ENCODE data around the gene MIOX. TPM values are rescaled to one million over a fixed set of nuclear protein-coding genes. Genes with fewer than 3 reads are reported as not detected.
"Not testable (repeated sequence)": the region's sequence is repeated elsewhere in the genome, so short reads cannot be mapped to it uniquely, and the experiment has no call there.

The MIOX gene
- total RNA-seq, 1 experiment from 2014 or later, result not detected

GRCh38 chr22:50532824-50533796 is 46.5 kb downstream of the MIOX start:
- H3K36me3 ChIP-seq, result no peaks in the 10 kb centered on the region
- peaks cover 18% of the 10 kb centered on the region for H3K9me3 ChIP-seq (replicated peaks)
- H3K4me1 ChIP-seq (replicated peaks), result peaks cover 32% of the 10 kb centered on the region
- DNase-seq (ENCODE audit: low read depth in 1 of 2, low spot score in 2 of 2), result no peak
- H3K4me3 ChIP-seq, result no peak overlapping the region
- peaks cover 30% of the 10 kb centered on the region for H3K27me3 ChIP-seq (replicated peaks)
- H3K27ac ChIP-seq, result no peak overlapping the region

GRCh38 chr22:50533856-50534711 is 47.4 kb downstream of the MIOX start:
- H3K9me3 ChIP-seq (replicated peaks), result peaks cover 18% of the 10 kb centered on the region
- H3K36me3 ChIP-seq; H3K4me3 ChIP-seq; DNase-seq (ENCODE audit: low read depth in 1 of 2, low spot score in 2 of 2); H3K27ac ChIP-seq: not testable (repeated sequence)
- peaks cover 30% of the 10 kb centered on the region for H3K27me3 ChIP-seq (replicated peaks)
- H3K4me1 ChIP-seq (replicated peaks), result peaks cover 34% of the 10 kb centered on the region

GRCh38 chr22:50535113-50535512 is 48.5 kb downstream of the MIOX start:
- Histone ChIP-seq H3K27ac (no peak overlapping the region), H3K9me3 (replicated peaks) (peaks cover 9% of the 10 kb centered on the region), H3K4me3 (no peak overlapping the region), H3K36me3 (no peaks in the 10 kb centered on the region), H3K27me3 (replicated peaks) (peaks cover 24% of the 10 kb centered on the region), H3K4me1 (replicated peaks) (peaks cover 34% of the 10 kb centered on the region)
- no peak for DNase-seq (ENCODE audit: low read depth in 1 of 2, low spot score in 2 of 2)

- Histone ChIP-seq H3K9me3 (replicated peaks) (peaks cover under 1% of the 10 kb centered on the region; the same call in 1 of the 2 replicates), H3K4me1 (replicated peaks) (peaks cover 24% of the 10 kb centered on the region), H3K27me3 (replicated peaks) (peaks cover 13% of the 10 kb centered on the region), H3K36me3 (no peaks in the 10 kb centered on the region), H3K4me3 (no peak overlapping the region), H3K27ac (no peak overlapping the region)
- DNase-seq (ENCODE audit: low read depth in 1 of 2, low spot score in 2 of 2), result no peak
Observed at GRCh38 chr22:50536226-50536625, 49.6 kb downstream of the MIOX start.

- Histone ChIP-seq H3K4me3 (no peak overlapping the region), H3K9me3 (replicated peaks) (no peaks in the 10 kb centered on the region), H3K27ac (no peak overlapping the region)
Observed at GRCh38 chr22:50537765-50538164, 51.1 kb downstream of the MIOX start.

More at GRCh38 chr22:50537765-50538164, 51.1 kb downstream of the MIOX start:
- no peaks in the 10 kb centered on the region for H3K27me3 ChIP-seq (replicated peaks)
- DNase-seq (ENCODE audit: low read depth in 1 of 2, low spot score in 2 of 2), result no peak
- peaks cover 21% of the 10 kb centered on the region for H3K4me1 ChIP-seq (replicated peaks)
- H3K36me3 ChIP-seq, result no peaks in the 10 kb centered on the region

Other genes with a start within 250 kb of the MIOX start
- gene TUBGCP6, start 241.8 kb upstream of the MIOX start, total RNA-seq (2014; rRNA removed; shearing (Covaris generic)), result 17.4 and 25.0 TPM in 2 replicates
- 15.4 and 30.4 TPM in 2 replicates for gene HDAC10, start 235.6 kb upstream of the MIOX start, total RNA-seq (2014; rRNA removed; shearing (Covaris generic))
- gene MAPK12, start 225.2 kb upstream of the MIOX start, total RNA-seq (2014; rRNA removed; shearing (Covaris generic)), result 1.9 and 4.8 TPM in 2 replicates
- 1.3 and 2.2 TPM in 2 replicates for gene MAPK11, start 216.5 kb upstream of the MIOX start, total RNA-seq (2014; rRNA removed; shearing (Covaris generic))
- gene PLXNB2, start 179.2 kb upstream of the MIOX start, total RNA-seq (2014; rRNA removed; shearing (Covaris generic)), result 45.9 and 61.7 TPM in 2 replicates
- gene DENND6B, start 159.8 kb upstream of the MIOX start, total RNA-seq (2014; rRNA removed; shearing (Covaris generic)), result 0.06 and 0.47 TPM in 2 replicates
- 62.1 and 69.7 TPM in 2 replicates for gene PPP6R2, start 143.5 kb upstream of the MIOX start, total RNA-seq (2014; rRNA removed; shearing (Covaris generic))
- 77.0 and 87.9 TPM in 2 replicates for gene SBF1, start 11.8 kb upstream of the MIOX start, total RNA-seq (2014; rRNA removed; shearing (Covaris generic))
- gene ADM2, start 5.3 kb upstream of the MIOX start, total RNA-seq (2014; rRNA removed; shearing (Covaris generic)), result 0.05 TPM in 1 of 2 replicates, not detected in the other
- 34.7 and 53.5 TPM in 2 replicates for gene LMF2, start 20.8 kb downstream of the MIOX start, total RNA-seq (2014; rRNA removed; shearing (Covaris generic))
- gene NCAPH2, start 21.4 kb downstream of the MIOX start, total RNA-seq (2014; rRNA removed; shearing (Covaris generic)), result 106 and 113 TPM in 2 replicates
- 2.0 and 6.3 TPM in 2 replicates for gene SCO2, start 38.7 kb downstream of the MIOX start, total RNA-seq (2014; rRNA removed; shearing (Covaris generic))
- gene TYMP, start 43.2 kb downstream of the MIOX start, total RNA-seq (2014; rRNA removed; shearing (Covaris generic)), result 3.2 and 12.6 TPM in 2 replicates
- 0.11 and 0.66 TPM in 2 replicates for gene KLHDC7B, start 59.0 kb downstream of the MIOX start, total RNA-seq (2014; rRNA removed; shearing (Covaris generic))
- not detected in 2 replicates for gene SYCE3, start 76.1 kb downstream of the MIOX start, total RNA-seq (2014; rRNA removed; shearing (Covaris generic))
- 1.7 and 2.5 TPM in 2 replicates for gene CPT1B, start 91.6 kb downstream of the MIOX start, total RNA-seq (2014; rRNA removed; shearing (Covaris generic))
- 26.5 and 47.8 TPM in 2 replicates for gene CHKB, start 96.0 kb downstream of the MIOX start, total RNA-seq (2014; rRNA removed; shearing (Covaris generic))
- 0.03 TPM in 1 of 2 replicates, not detected in the other for gene MAPK8IP2, start 113.9 kb downstream of the MIOX start, total RNA-seq (2014; rRNA removed; shearing (Covaris generic))
- 20.2 and 22.7 TPM in 2 replicates for gene ARSA, start 141.3 kb downstream of the MIOX start, total RNA-seq (2014; rRNA removed; shearing (Covaris generic))
- 0.22 and 0.53 TPM in 2 replicates for gene SHANK3, start 186.0 kb downstream of the MIOX start, total RNA-seq (2014; rRNA removed; shearing (Covaris generic))